ENCODE data around the gene TSPAN31. TPM values are rescaled to one million over a fixed set of nuclear protein-coding genes. Genes with fewer than 3 reads are reported as not detected.

Gene TSPAN31
- total RNA-seq, 1 experiment from 2014 or later = 42.7 TPM

DNA sequence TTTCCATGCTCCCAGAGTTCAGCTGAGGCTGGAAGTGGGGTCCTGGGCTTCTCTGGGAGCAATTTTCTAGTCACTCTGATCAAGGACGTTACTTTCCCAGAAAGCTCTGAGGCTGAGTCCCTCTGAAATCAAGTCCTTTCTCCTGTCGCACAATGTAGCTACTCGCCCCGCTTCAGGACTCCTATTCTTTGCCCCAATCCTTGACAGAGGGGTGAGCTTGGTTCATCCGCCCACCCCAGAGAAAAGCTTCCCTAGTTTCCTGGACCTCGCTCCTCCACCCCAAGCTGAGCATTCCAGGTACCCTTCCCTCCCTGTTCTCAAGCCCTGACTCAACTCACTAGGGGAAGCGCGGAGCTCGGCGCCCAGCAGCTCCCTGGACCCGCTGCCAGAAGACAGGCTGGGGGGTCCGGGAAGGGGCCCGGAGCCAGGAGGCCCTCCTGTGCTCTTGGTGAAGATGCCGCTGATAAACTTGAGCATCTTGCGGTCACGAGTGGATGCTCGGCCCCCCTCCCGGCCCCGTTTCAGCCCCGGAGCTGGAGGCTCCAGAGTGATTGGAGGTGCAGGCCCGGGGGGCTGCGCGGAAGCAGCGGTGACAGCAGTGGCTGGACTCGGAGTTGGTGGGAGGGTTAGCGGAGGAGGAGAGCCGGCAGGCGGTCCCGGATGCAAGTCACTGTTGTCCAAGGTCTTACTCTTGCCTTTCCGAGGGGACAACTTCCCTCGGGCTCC, 7.9 kb upstream of the TSPAN31 start:
- H3K4me2 ChIP-seq (ENCODE audit: low read depth, low read length, poor library complexity, severe bottlenecking) = no peak overlapping the region
- no peak overlapping the region for H3K9ac ChIP-seq (ENCODE audit: low read length)
- H3K79me2 ChIP-seq (ENCODE audit: low read length) = peaks cover 30% of the 10 kb centered on the region
- DNase-seq = no peak
- H3K9me3 ChIP-seq (ENCODE audit: low read length) = no peaks in the 10 kb centered on the region
- no peaks in the 10 kb centered on the region for H3K27me3 ChIP-seq (ENCODE audit: low read length)
- H3K27ac ChIP-seq (ENCODE audit: low read length) = no peak overlapping the region
- peaks cover 19% of the 10 kb centered on the region for H3K4me1 ChIP-seq (ENCODE audit: low read length)
- H3K4me3 ChIP-seq (ENCODE audit: low read length) = no peak overlapping the region
- no peak overlapping the region for H2AFZ ChIP-seq (ENCODE audit: low read length)
- no peaks in the 10 kb centered on the region for H3K9me2 ChIP-seq (replicated peaks; ENCODE audit: insufficient read depth, low read length)
- H4K20me1 ChIP-seq (ENCODE audit: insufficient read depth, low read depth, low read length) = no peaks in the 10 kb centered on the region
- no peaks in the 10 kb centered on the region for H3K36me3 ChIP-seq (ENCODE audit: insufficient read depth, low read length)

DNA sequence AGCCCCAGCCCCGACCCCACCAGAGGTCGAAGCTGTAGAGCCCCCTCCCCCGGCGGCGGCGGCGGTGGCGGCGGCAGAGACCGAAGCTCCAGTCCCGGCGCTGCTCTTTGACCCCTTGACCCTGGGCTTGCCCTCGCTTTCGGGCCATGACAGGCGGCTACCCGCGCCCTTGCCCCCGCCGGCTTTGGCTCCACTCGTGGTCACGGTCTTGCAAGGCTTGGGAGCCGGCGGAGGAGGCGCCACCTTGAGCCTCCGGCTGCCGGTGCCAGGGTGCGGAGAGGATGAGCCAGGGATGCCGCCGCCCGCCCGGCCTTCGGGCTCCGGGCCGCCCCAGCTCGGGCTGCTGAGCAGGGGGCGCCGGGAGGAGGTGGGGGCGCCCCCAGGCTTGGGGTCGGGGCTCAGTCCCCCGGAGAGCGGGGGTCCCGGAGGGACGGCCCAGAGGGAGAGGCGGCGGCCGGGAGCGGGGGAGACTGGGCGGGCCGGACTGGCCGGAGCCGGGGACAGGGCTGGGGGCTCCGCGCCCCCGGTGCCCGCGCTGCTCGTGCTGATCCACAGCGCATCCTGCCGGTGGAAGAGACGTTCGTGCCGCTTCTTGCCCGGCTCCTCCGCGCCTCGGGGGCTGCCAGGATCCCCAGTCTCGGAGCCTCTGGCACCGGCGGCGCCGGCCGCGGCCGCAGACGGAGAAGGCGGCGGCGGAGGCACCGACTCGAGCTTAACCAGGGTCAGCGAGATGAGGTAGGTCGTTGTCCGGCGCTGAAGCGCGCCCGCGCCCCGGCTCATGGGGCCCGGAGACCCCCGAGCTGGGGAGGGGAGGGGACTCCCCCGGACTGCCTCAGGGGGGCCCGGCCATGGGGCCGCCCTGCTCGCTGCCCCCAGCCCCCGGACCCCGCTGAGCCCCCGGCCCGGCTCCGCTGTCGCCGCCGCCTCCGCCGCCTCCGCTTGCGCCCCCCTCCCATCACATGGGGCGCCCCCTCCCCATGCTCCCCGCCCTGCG, 7.1 kb upstream of the TSPAN31 start:
- H3K79me2 ChIP-seq (ENCODE audit: low read length) = peaks cover 30% of the 10 kb centered on the region
- H3K4me3 ChIP-seq (ENCODE audit: low read length) = no peak overlapping the region
- H3K27me3 ChIP-seq (ENCODE audit: low read length) = no peaks in the 10 kb centered on the region
- H3K4me1 ChIP-seq (ENCODE audit: low read length) = peaks cover 26% of the 10 kb centered on the region
- H3K27ac ChIP-seq (ENCODE audit: low read length) = no peak overlapping the region
- no peaks in the 10 kb centered on the region for H4K20me1 ChIP-seq (ENCODE audit: insufficient read depth, low read depth, low read length)
- H3K4me2 ChIP-seq (ENCODE audit: low read depth, low read length, poor library complexity, severe bottlenecking) = no peak overlapping the region
- no peaks in the 10 kb centered on the region for H3K9me3 ChIP-seq (ENCODE audit: low read length)
- no peak overlapping the region for H2AFZ ChIP-seq (ENCODE audit: low read length)
- no peak for DNase-seq
- H3K36me3 ChIP-seq (ENCODE audit: insufficient read depth, low read length) = no peaks in the 10 kb centered on the region
- H3K9ac ChIP-seq (ENCODE audit: low read length) = no peak overlapping the region
- no peaks in the 10 kb centered on the region for H3K9me2 ChIP-seq (replicated peaks; ENCODE audit: insufficient read depth, low read length)

DNA sequence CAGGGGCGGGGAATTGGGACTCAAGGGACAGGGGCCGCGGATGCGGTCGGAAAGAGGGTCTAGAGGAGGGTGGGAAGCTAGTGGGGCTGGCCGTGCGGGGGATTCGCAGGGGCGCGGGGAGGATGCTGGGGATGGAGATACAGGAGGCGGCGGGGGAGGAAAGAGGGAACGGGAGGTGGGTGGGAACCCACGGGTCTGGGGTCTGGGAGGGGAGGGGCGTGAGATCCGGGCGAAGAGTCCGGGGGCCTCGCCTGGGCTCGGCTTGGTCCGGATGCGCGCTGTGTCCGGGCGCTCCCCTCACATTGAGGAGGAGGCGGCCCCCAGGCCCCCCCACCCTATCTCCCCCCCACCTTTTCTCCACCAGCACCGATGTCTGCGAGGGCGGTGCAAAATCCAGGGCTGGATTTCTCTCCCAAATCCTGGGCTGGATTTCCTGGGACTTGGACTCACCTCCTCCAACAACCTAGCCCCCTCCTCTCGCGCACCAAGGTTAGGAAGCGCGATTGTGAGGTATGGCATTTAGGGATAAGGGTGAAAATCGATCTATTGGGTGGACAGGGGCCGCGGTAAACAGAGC, 6.1 kb upstream of the TSPAN31 start, which contains the start of gene AGAP2:
TSS of gene AGAP2 (minus strand) at position 82 of the 577 bp plus-strand sequence. CDS start 496 bp downstream, outside the sequence.
- H3K4me1 ChIP-seq (ENCODE audit: low read length) = peaks cover 32% of the 10 kb centered on the region
- no peaks in the 10 kb centered on the region for H3K9me3 ChIP-seq (ENCODE audit: low read length)
- H4K20me1 ChIP-seq (ENCODE audit: insufficient read depth, low read depth, low read length) = no peaks in the 10 kb centered on the region
- no peak within 1 kb of the TSS for H3K27ac ChIP-seq (ENCODE audit: low read length)
- no peak within 1 kb of the TSS for H2AFZ ChIP-seq (ENCODE audit: low read length)
- H3K27me3 ChIP-seq (ENCODE audit: low read length) = no peaks in the 10 kb centered on the region
- no peaks in the 10 kb centered on the region for H3K36me3 ChIP-seq (ENCODE audit: insufficient read depth, low read length)
- H3K79me2 ChIP-seq (ENCODE audit: low read length) = peaks cover 30% of the 10 kb centered on the region
- no peaks in the 10 kb centered on the region for H3K9me2 ChIP-seq (replicated peaks; ENCODE audit: insufficient read depth, low read length)
- H3K9ac ChIP-seq (ENCODE audit: low read length) = no peak within 1 kb of the TSS
- no peak within 1 kb of the TSS for H3K4me3 ChIP-seq (ENCODE audit: low read length)
- H3K4me2 ChIP-seq (ENCODE audit: low read depth, low read length, poor library complexity, severe bottlenecking) = no peak within 1 kb of the TSS
- DNase-seq = no peak

DNA sequence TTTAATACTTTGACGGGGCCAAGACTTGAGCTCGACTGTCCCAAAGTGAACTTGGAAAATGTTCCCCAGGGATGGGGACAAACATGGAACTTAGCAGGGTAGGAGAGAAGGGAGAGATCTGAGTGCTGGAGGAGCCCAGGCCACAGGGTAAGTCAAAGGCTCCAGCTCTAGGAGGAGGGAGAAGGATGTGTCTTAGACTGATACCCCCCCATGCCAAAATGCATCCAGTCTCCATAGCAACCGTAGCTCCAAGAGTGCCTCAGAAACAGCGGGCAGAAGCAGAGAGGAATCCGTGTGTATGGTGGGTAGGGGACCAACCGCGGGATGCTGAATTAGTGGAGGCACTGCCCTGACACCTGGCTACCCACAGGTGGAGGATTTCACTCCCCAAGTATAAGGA, 5.5 kb upstream of the TSPAN31 start:
- Histone ChIP-seq H3K27ac (ENCODE audit: low read length) (no peak overlapping the region), H3K9ac (ENCODE audit: low read length) (no peak overlapping the region), H3K36me3 (ENCODE audit: insufficient read depth, low read length) (no peaks in the 10 kb centered on the region), H3K9me3 (ENCODE audit: low read length) (no peaks in the 10 kb centered on the region), H3K27me3 (ENCODE audit: low read length) (no peaks in the 10 kb centered on the region), H3K79me2 (ENCODE audit: low read length) (peaks cover 30% of the 10 kb centered on the region), H3K4me2 (ENCODE audit: low read depth, low read length, poor library complexity, severe bottlenecking) (no peak overlapping the region), H4K20me1 (ENCODE audit: insufficient read depth, low read depth, low read length) (no peaks in the 10 kb centered on the region), H3K4me1 (ENCODE audit: low read length) (peaks cover 38% of the 10 kb centered on the region), H3K4me3 (ENCODE audit: low read length) (no peak overlapping the region), H3K9me2 (replicated peaks; ENCODE audit: insufficient read depth, low read length) (no peaks in the 10 kb centered on the region), H2AFZ (ENCODE audit: low read length) (no peak overlapping the region)
- no peak for DNase-seq

DNA sequence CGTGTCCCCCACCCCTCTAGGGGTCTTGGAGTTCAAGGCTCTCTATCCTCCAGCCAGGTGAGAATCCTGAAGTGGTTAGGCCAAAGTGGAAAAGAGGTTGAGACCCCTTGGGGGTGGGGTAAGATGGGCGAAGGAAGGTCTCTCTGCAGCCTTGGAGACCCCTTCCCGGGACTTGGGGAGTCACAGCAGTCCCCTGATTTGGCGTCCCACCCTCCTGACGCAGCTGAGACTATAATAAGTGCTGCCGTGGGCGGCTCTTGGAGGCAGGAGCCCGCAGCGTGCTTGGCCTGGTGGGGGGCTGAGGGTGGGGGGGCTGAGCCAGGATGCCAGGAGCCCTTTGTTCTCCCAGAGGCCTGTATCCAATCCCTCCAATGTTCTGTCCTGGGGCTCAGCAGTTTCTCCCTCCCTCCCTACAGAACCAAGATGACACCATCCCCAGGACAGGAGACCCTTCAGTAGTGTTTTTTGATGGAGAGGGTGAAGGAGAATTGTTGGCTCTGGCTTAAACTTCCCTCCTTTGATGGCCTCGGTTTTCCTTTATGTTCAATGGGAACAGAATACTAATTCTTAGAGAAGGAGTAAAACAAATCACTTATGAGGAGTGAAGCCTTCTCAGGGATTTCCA, 4.8 kb upstream of the TSPAN31 start:
- peak overlapping the region; percentile 83; the same call in 1 of the 2 replicates for H3K4me3 ChIP-seq (ENCODE audit: low read length)
- H3K79me2 ChIP-seq (ENCODE audit: low read length) = peaks cover 30% of the 10 kb centered on the region
- no peaks in the 10 kb centered on the region for H3K9me3 ChIP-seq (ENCODE audit: low read length)
- H3K9me2 ChIP-seq (replicated peaks; ENCODE audit: insufficient read depth, low read length) = no peaks in the 10 kb centered on the region
- no peaks in the 10 kb centered on the region for H4K20me1 ChIP-seq (ENCODE audit: insufficient read depth, low read depth, low read length)
- DNase-seq = no peak
- H3K4me2 ChIP-seq (ENCODE audit: low read depth, low read length, poor library complexity, severe bottlenecking) = peak overlapping the region; percentile 72
- H3K4me1 ChIP-seq (ENCODE audit: low read length) = peaks cover 40% of the 10 kb centered on the region
- H3K27ac ChIP-seq (ENCODE audit: low read length) = no peak overlapping the region
- no peaks in the 10 kb centered on the region for H3K36me3 ChIP-seq (ENCODE audit: insufficient read depth, low read length)
- H3K27me3 ChIP-seq (ENCODE audit: low read length) = no peaks in the 10 kb centered on the region
- peak overlapping the region; percentile 82 for H3K9ac ChIP-seq (ENCODE audit: low read length)
- H2AFZ ChIP-seq (ENCODE audit: low read length) = no peak overlapping the region

DNA sequence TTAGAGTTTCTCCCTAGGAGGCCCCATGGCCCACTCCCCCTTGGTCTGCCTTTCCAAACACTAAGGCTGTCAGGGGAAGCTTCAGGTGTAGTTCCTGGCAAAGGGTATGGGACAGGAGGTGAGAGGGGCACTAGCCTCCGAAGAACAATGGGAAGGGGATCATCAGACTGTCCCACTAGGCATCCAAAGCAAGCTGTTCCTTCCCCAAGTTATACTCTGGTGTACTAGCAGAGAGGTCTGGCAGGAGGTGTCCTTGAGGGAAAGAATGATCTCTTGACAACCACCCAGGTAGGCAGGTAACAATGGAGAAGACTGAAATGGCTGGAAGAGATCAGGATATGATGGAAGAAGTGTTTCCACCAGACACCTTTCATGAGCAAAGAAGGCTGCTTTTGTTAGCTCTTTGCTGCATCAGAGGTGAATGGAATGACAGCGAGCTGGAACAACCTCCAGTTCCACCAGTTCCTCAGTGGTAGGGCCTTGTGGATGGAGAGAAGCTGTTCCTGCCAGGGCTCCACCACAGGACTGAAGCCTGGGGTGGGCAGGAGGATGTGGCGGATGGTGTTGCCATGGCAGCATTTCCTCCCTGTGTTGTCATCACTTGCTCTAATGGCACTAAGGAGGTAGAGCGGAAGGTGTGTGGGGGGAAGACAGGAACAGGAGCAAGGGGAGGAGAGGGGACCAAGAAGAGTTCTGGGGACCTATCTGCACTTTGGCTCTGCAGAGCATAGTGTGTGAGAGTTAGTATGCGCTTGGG, 4.0 kb upstream of the TSPAN31 start:
- H3K27ac ChIP-seq (ENCODE audit: low read length) = no peak overlapping the region
- no peaks in the 10 kb centered on the region for H3K9me3 ChIP-seq (ENCODE audit: low read length)
- peak overlapping the region; percentile 82 for H3K9ac ChIP-seq (ENCODE audit: low read length)
- peak overlapping the region; percentile 72 for H3K4me2 ChIP-seq (ENCODE audit: low read depth, low read length, poor library complexity, severe bottlenecking)
- H2AFZ ChIP-seq (ENCODE audit: low read length) = no peak overlapping the region
- peaks cover 44% of the 10 kb centered on the region for H3K4me1 ChIP-seq (ENCODE audit: low read length)
- H3K79me2 ChIP-seq (ENCODE audit: low read length) = peaks cover 30% of the 10 kb centered on the region
- peak overlapping the region; percentile 83 for H3K4me3 ChIP-seq (ENCODE audit: low read length)
- H3K36me3 ChIP-seq (ENCODE audit: insufficient read depth, low read length) = no peaks in the 10 kb centered on the region
- H3K9me2 ChIP-seq (replicated peaks; ENCODE audit: insufficient read depth, low read length) = no peaks in the 10 kb centered on the region
- DNase-seq = peak; percentile 88
- H4K20me1 ChIP-seq (ENCODE audit: insufficient read depth, low read depth, low read length) = no peaks in the 10 kb centered on the region
- H3K27me3 ChIP-seq (ENCODE audit: low read length) = no peaks in the 10 kb centered on the region

DNA sequence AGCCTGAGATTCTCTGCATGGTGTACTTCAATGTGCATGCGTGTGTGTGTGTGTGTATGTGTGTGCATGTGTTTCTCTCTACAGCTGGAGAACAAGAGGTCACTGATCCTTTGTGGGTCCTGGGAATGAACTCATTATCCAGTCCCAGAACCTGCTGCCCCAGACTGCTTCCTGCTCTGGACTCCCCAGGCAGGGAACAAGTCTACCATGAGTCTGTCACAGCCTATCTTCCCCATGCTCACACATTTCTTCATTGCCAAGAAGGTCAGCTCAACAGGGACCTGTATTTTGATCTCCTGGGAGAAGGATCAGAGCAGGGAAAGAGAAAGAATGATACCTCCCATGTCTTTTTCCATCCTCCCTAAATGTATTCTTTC, 3.4 kb upstream of the TSPAN31 start:
- peaks cover 30% of the 10 kb centered on the region for H3K79me2 ChIP-seq (ENCODE audit: low read length)
- no peaks in the 10 kb centered on the region for H3K27me3 ChIP-seq (ENCODE audit: low read length)
- peak overlapping the region; percentile 24; the same call in 1 of the 2 replicates for H3K27ac ChIP-seq (ENCODE audit: low read length)
- no peaks in the 10 kb centered on the region for H3K9me3 ChIP-seq (ENCODE audit: low read length)
- H3K4me3 ChIP-seq (ENCODE audit: low read length) = peak overlapping the region; percentile 83
- H2AFZ ChIP-seq (ENCODE audit: low read length) = no peak overlapping the region
- no peaks in the 10 kb centered on the region for H4K20me1 ChIP-seq (ENCODE audit: insufficient read depth, low read depth, low read length)
- H3K9me2 ChIP-seq (replicated peaks; ENCODE audit: insufficient read depth, low read length) = no peaks in the 10 kb centered on the region
- peaks cover 44% of the 10 kb centered on the region for H3K4me1 ChIP-seq (ENCODE audit: low read length)
- no peaks in the 10 kb centered on the region for H3K36me3 ChIP-seq (ENCODE audit: insufficient read depth, low read length)
- peak overlapping the region; percentile 72 for H3K4me2 ChIP-seq (ENCODE audit: low read depth, low read length, poor library complexity, severe bottlenecking)
- no peak for DNase-seq
- peak overlapping the region; percentile 82 for H3K9ac ChIP-seq (ENCODE audit: low read length)

All from Karpas-422 (cell line).